Heart right ventricle (tissue), 16 donors: ENCODE results near the gene ELP6. TPM values are rescaled to one million over a fixed set of nuclear protein-coding genes. Genes with fewer than 3 reads are reported as not detected.
A peak's percentile ranks its signal among the peaks of the same experiment; 100 is the strongest.

Experiments
- ATAC-seq, 8 donors: fragments of 200-7000 bp; cut with Tn5 transposase; one replicate each; pipeline ENCODE4 v1.9.1; 2020; ENCODE audit warnings: mild to moderate bottlenecking in 8 of 8, moderate library complexity in 8 of 8, moderate number of reproducible peaks in 1 of 8
- DNase-seq, 2 donors: peaks; one replicate each; pipeline ENCODE4 v3.0.0-alpha.2; 2020
- H3K27ac ChIP-seq, 10 donors: fragments of 200-600 bp; sonication (generic) in 2 of 10; one replicate each; pipeline versions ENCODE4 v1.5.0 to v1.8.0; 2020 to 2022; ENCODE audit warnings: mild to moderate bottlenecking in 3 of 10
- H3K27me3 ChIP-seq, 7 donors: fragments of 200-600 bp; one replicate each; pipeline ENCODE4 v1.8.0; 2021 to 2022; ENCODE audit warnings: mild to moderate bottlenecking in 2 of 7
- H3K36me3 ChIP-seq, 9 donors: fragments of 200-600 bp; sonication (generic) in 1 of 9; one replicate each; pipeline versions ENCODE4 v1.5.0 to v1.8.0; 2020 to 2022; ENCODE audit warnings: mild to moderate bottlenecking in 2 of 9
- H3K4me1 ChIP-seq, 9 donors: fragments of 200-600 bp; sonication (generic) in 1 of 9; one replicate each; pipeline versions ENCODE4 v1.5.0 to v1.8.0; 2020 to 2022; ENCODE audit warnings: mild to moderate bottlenecking in 4 of 9
- H3K4me3 ChIP-seq, 10 donors: fragments of 200-600 bp; sonication (generic) in 2 of 10; one replicate each; pipeline versions ENCODE4 v1.5.0 to v1.8.0; 2020 to 2022; ENCODE audit warnings: mild to moderate bottlenecking in 7 of 10, moderate library complexity in 2 of 10
- H3K9me3 ChIP-seq, 11 donors: fragments of 200-600 bp in 10 of 11; sonication (generic) in 2 of 11; one replicate each; pipeline versions ENCODE4 v1.5.0 to v1.8.0; 2013 to 2022; ENCODE audit warnings: mild to moderate bottlenecking in 2 of 11, control low read depth in 1 of 11, moderate library complexity in 1 of 11
- WGBS, 2 donors: extraction: QIAGEN DNeasy Blood & Tissue Kit; methylation state at CpG; one replicate each; pipeline ENCODE4 v1.1.7; 2013; ENCODE audit warnings: inconsistent platforms in 1 of 2; 5-methylcytosine and 5-hydroxymethylcytosine counted together
- intact Hi-C, 10 donors: fragments of 100-400 bp; cut with DNase I; formaldehyde crosslinking; loops; one replicate each; pipeline versions ENCODE4 v1.11.1 to v1.14.2; 2022
- polyA plus RNA-seq, 2 donors: library from polyadenylated mRNA; stranded (reverse); fragments of 200-250 nt; gene quantifications; one replicate each; pipeline ENCODE4 v1.2.3, GENCODE V29; 2013
- total RNA-seq, 10 donors: library from RNA; stranded (reverse); fragmentation: NEBNext Ultra II Directional in 3 of 10; extraction: Animal tissue kit (Norgen Biotek cat#: 25700) in 3 of 10; gene quantifications; one replicate each; pipeline versions ENCODE4 v1.2.1 to v1.2.4, GENCODE V29; 2021 to 2023
- TF ChIP-seq, protein P1 (sequence below), 9 donors: fragments of 200-600 bp; sonication (generic) in 2 of 9; IDR thresholded peaks; one replicate each; pipeline versions ENCODE4 v1.5.0 to v1.8.0; 2021 to 2022; ENCODE audit warnings: antibody characterized with exemption in 9 of 9, mild to moderate bottlenecking in 5 of 9, moderate library complexity in 1 of 9
- donor health status: Arrhythmogenic right ventricular cardiomyopathy.
- donor health status: ischemic (EF 13 %, LVEDD 7.1; RV severe dilation, severe dysfunction).
- donor health status: healthy with polysubstance abuse.
- donor health status: DM: no; HTN: yes; CAD: no.
- donor health status: DM: no; HTN: no; CAD: no.
- donor health status: ischemic (EF 25% LVEDD 6.9; RV normal size, moderate dysfunction).
- donor health status: ischemic (EF 25% LVEDD 5.7; RV mildly dilated, moderate dysfunction).
- donor health status: healthy.
- donor health status: DM: yes; HTN: yes; CAD: no.
- donor health status: Ischemic cardiomyopathy.
- donor health status: ischemic (EF 35%, LVEDD 5.7; RV mildly dilated, moderate dysfunction).
- donor health status: nonischemic (EF 11% LVEDD 7.7; RV severe dilation, severe dysfunction).
- donor health status: DM: yes; HTN: yes; CAD: no.
- donor health status: PGD.
- donor health status: ischemic (EF 29% LVEDD 5.4; RV normal size, mild dysfunction).
- donor health status: nonischemic (EF 23%, LVEDD 6.1; RV moderate dilation, normal function).

Gene ELP6
- total and polyA plus RNA-seq, 12 donors, result 16.5 to 31.3 (median 21.2) TPM

DNA sequence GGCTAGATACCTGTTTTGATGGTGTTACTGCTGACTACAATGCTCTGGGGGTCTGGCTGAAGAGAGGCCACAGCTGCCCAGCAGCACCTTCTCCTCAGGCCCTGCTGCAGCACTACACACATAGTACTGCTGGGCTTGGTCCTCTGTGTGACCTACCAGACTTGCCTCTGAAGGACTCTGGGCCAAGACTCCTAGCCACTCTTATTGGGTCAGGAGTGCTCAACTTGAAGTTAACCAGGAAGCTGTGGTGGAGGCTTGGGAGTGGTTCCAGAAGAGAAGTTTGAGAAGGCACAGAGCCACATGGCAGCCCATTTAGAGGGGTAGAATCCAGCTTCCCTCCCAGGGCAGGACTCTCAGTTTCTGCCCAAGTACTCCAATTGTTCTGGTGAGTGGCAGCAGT is 16.6 kb downstream of the ELP6 start:
- no peak for DNase-seq
- Histone ChIP-seq H3K36me3 (peaks cover 0 to 89% (median 32%) of the 10 kb centered on the region in 9 donors), H3K9me3 (no peaks in the 10 kb centered on the region), H3K27me3 (no peaks in the 10 kb centered on the region), H3K4me3 (no peak overlapping the region), H3K27ac (no peak overlapping the region), H3K4me1 (no peaks in the 10 kb centered on the region)
- intact Hi-C loops, result no loop called here
- ATAC-seq, result peak in 1 of 8 donors; percentile 38
- TF ChIP-seq, protein P1, sequence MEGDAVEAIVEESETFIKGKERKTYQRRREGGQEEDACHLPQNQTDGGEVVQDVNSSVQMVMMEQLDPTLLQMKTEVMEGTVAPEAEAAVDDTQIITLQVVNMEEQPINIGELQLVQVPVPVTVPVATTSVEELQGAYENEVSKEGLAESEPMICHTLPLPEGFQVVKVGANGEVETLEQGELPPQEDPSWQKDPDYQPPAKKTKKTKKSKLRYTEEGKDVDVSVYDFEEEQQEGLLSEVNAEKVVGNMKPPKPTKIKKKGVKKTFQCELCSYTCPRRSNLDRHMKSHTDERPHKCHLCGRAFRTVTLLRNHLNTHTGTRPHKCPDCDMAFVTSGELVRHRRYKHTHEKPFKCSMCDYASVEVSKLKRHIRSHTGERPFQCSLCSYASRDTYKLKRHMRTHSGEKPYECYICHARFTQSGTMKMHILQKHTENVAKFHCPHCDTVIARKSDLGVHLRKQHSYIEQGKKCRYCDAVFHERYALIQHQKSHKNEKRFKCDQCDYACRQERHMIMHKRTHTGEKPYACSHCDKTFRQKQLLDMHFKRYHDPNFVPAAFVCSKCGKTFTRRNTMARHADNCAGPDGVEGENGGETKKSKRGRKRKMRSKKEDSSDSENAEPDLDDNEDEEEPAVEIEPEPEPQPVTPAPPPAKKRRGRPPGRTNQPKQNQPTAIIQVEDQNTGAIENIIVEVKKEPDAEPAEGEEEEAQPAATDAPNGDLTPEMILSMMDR (IDR thresholded peaks at IDR 0.05), result no peak

DNA sequence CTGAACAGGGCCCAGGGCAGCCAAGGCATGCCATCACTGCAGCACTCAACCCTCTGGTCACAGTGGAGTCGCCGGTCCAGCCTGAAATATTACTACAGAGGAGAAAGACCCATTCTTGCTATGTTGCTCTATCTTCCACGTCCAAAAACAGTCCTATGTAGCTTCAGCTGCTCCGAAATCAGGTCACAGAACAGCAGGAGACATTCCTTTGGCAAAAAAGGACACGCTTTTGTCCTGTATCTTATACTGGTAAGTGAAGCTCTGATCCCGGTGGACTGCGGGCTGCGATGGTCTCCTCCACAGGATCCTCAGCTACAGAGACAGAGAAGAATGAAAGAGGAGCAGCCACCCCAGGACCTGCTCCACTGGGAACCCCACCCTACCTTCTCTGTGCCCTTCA is 17.6 kb downstream of the ELP6 start:
- no peaks in the 10 kb centered on the region for H3K9me3 ChIP-seq
- WGBS, 2 donors, result 89 to 95% methylated on average over 8 of the region's 8 CpGs
- TF ChIP-seq, protein P1 (IDR thresholded peaks at IDR 0.05), result no peak
- no peak overlapping the region for H3K4me3 ChIP-seq
- H3K4me1 ChIP-seq, result no peaks in the 10 kb centered on the region
- peaks cover 0 to 87% (median 23%) of the 10 kb centered on the region in 9 donors for H3K36me3 ChIP-seq
- H3K27me3 ChIP-seq, result no peaks in the 10 kb centered on the region
- ATAC-seq (no peak), DNase-seq (no peak)
- intact Hi-C loops, result no loop called here
- no peak overlapping the region for H3K27ac ChIP-seq

DNA sequence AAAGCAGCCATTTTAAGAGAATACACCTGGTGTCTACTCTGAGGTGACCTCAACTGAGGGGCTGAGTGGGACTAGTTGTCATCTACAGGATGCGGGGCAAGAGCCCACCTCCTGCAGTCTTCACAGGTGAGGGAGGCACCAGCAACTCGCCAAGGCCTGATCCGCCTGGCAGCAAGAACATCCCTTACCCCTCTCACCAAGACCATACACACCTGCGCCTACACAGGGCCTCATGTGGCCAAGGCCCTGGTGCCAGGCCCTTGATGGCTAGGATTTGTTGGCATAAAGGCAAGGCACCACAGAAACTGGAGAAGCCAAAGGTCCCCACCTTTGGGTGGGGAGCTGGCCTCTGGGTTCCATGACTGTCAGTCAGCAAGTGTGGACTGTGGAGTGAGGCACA is 18.4 kb downstream of the ELP6 start:
- TF ChIP-seq, protein P1 (IDR thresholded peaks at IDR 0.05), result no peak
- Histone ChIP-seq H3K4me3 (no peak overlapping the region), H3K36me3 (peaks cover 0 to 83% (median 23%) of the 10 kb centered on the region in 9 donors), H3K9me3 (no peaks in the 10 kb centered on the region), H3K27me3 (no peaks in the 10 kb centered on the region), H3K4me1 (no peaks in the 10 kb centered on the region), H3K27ac (no peak overlapping the region)
- WGBS, 2 donors, result 96 to 98% methylated on average over 4 of the region's 4 CpGs
- DNase-seq, result no peak
- intact Hi-C loops, result no loop called here
- no peak for ATAC-seq

DNA sequence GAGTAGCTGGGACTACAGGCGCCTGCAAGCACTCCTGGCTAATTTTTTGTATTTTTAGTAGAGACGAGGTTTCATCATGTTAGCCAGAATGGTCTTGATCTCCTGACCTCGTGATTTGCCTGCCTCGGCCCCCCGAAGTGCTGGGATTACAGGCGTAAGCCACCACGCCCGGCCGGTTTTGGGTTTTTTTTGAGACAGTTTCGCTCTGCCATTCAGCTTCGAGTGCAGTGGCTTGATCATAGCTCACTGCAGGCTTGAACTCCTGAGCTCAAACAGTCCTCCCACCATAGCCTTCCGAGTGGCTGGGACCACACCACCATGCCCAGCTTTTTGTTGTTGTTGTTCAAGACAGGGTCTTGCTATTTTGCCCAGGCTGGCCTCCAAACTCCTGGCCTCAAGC is 21.7 kb downstream of the ELP6 start:
- TF ChIP-seq, protein P1 (IDR thresholded peaks at IDR 0.05), result no peak
- ATAC-seq (no peak), DNase-seq (no peak)
- no peaks in the 10 kb centered on the region for H3K4me1 ChIP-seq
- H3K36me3 ChIP-seq, result peaks cover 0 to 65% (median 12%) of the 10 kb centered on the region in 9 donors
- intact Hi-C loops, result no loop called here
- H3K4me3 ChIP-seq, result no peak overlapping the region
- no peaks in the 10 kb centered on the region for H3K27me3 ChIP-seq
- WGBS, 2 donors, result 93 to 96% methylated on average over 12 of the region's 12 CpGs
- H3K27ac ChIP-seq, result no peak overlapping the region
- no peaks in the 10 kb centered on the region for H3K9me3 ChIP-seq
